ENCODE results near the gene SVOP.

DNA sequence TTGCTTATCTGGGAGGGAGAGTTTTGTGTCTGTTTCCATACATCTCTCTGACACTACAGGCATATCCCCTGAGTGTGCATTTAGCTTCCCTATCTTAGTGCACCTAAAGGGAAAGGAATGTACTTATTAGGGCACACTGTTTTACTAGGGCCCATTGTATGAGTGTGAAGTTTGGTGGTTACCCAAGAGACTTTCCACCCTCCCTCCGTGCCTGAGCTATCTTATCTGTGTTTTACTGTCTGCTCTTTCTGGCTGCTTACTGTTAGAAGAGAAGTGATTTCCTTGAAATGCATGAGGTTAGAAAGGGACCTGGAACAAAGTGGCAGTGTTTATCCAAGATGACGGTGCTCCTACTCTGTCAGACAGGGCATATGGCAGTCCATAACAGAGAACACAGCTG is 8.5 kb upstream of the SVOP start:
- TF ChIP-seq CREB1 (IDR thresholded peaks at IDR 0.05; ENCODE audit: low read depth) = no peak
- no peak for TF ChIP-seq CEBPB (IDR thresholded peaks at IDR 0.05)
- TF ChIP-seq, protein P1, sequence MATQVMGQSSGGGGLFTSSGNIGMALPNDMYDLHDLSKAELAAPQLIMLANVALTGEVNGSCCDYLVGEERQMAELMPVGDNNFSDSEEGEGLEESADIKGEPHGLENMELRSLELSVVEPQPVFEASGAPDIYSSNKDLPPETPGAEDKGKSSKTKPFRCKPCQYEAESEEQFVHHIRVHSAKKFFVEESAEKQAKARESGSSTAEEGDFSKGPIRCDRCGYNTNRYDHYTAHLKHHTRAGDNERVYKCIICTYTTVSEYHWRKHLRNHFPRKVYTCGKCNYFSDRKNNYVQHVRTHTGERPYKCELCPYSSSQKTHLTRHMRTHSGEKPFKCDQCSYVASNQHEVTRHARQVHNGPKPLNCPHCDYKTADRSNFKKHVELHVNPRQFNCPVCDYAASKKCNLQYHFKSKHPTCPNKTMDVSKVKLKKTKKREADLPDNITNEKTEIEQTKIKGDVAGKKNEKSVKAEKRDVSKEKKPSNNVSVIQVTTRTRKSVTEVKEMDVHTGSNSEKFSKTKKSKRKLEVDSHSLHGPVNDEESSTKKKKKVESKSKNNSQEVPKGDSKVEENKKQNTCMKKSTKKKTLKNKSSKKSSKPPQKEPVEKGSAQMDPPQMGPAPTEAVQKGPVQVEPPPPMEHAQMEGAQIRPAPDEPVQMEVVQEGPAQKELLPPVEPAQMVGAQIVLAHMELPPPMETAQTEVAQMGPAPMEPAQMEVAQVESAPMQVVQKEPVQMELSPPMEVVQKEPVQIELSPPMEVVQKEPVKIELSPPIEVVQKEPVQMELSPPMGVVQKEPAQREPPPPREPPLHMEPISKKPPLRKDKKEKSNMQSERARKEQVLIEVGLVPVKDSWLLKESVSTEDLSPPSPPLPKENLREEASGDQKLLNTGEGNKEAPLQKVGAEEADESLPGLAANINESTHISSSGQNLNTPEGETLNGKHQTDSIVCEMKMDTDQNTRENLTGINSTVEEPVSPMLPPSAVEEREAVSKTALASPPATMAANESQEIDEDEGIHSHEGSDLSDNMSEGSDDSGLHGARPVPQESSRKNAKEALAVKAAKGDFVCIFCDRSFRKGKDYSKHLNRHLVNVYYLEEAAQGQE (IDR thresholded peaks at IDR 0.05; ENCODE audit: low read depth) = no peak

Measured in Ishikawa (cell line).